Smooth muscle cell (in vitro differentiated cells): ENCODE results near the gene IFITM2. TPM values are rescaled to one million over a fixed set of nuclear protein-coding genes. Genes with fewer than 3 reads are reported as not detected.

Experiments used
- DNase-seq: peaks from one replicate; lab custom pipeline; 2025; ENCODE audit not compliant: unreplicated experiment; lab: John Stamatoyannopoulos, UW
- H2AFZ ChIP-seq: fragments of 200-600 bp; sonication (generic); 2 replicates; pipeline ENCODE4 v1.6.0; 2016; ENCODE audit warnings: antibody characterized with exemption, low read depth, mild to moderate bottlenecking
- H3F3A ChIP-seq: fragments of 200-600 bp; sonication (generic); 2 replicates; pipeline ENCODE4 v1.6.0; 2017; ENCODE audit warnings: antibody characterized with exemption, low read depth
- H3K27ac ChIP-seq: fragments of 200-600 bp; sonication (generic); 2 replicates; pipeline ENCODE4 v1.5.1; 2016; ENCODE audit warnings: low read depth, mild to moderate bottlenecking
- H3K27me3 ChIP-seq: fragments of 200-600 bp; sonication (generic); 2 replicates; pipeline ENCODE4 v1.6.1; 2016; ENCODE audit warnings: low read depth, mild to moderate bottlenecking
- H3K36me3 ChIP-seq: fragments of 200-600 bp; sonication (generic); 2 replicates; pipeline ENCODE4 v1.5.1; 2016; ENCODE audit warnings: low read depth
- H3K4me1 ChIP-seq: fragments of 200-600 bp; sonication (generic); 2 replicates; pipeline ENCODE4 v1.5.1; 2016; ENCODE audit warnings: low read depth
- H3K4me2 ChIP-seq: fragments of 200-600 bp; sonication (generic); 2 replicates; pipeline ENCODE4 v1.6.0; 2016; ENCODE audit warnings: mild to moderate bottlenecking
- H3K4me3 ChIP-seq: fragments of 200-600 bp; sonication (generic); 2 replicates; pipeline ENCODE4 v1.5.1; 2016; ENCODE audit warnings: mild to moderate bottlenecking
- H3K79me2 ChIP-seq: fragments of 200-600 bp; sonication (generic); 2 replicates; pipeline ENCODE4 v1.6.0; 2016; ENCODE audit warnings: low read depth, mild to moderate bottlenecking
- H3K9ac ChIP-seq: fragments of 200-600 bp; sonication (generic); 2 replicates; pipeline ENCODE4 v1.6.0; 2016; ENCODE audit warnings: low read depth
- H3K9me3 ChIP-seq: fragments of 200-600 bp; sonication (generic); replicated peaks from 2 replicates; pipeline ENCODE4 v1.5.1; 2016; ENCODE audit warnings: low read depth
- H4K20me1 ChIP-seq: fragments of 200-600 bp; sonication (generic); 2 replicates; pipeline ENCODE4 v1.6.0; 2016; ENCODE audit warnings: low read depth
- CTCF ChIP-seq: fragments of 200-600 bp; sonication (generic); IDR thresholded peaks from 2 replicates; pipeline ENCODE4 v1.5.1; 2017; ENCODE audit warnings: borderline replicate concordance, mild to moderate bottlenecking, antibody characterized with exemption; ENCODE audit not compliant: insufficient read depth, poor library complexity, severe bottlenecking
- WGBS: methylation state at CpG from one replicate; pipeline ENCODE4 v1.1.7; 2016; ENCODE audit warnings: low lambda C conversion rate; 5-methylcytosine and 5-hydroxymethylcytosine counted together
- polyA plus RNA-seq: library from polyadenylated mRNA; unstranded; fragments of >200 nt; fragmentation: Nextera tagmentation; extraction: Ambion mirVana; gene quantifications from 2 replicates; pipeline ENCODE4 v1.2.1, GENCODE V29; 2016
- total RNA-seq: library from RNA; depleted of rRNA; stranded (reverse); fragments of >200 nt; gene quantifications from 2 replicates; pipeline ENCODE4 v1.2.3, GENCODE V29; 2014

Gene IFITM2
- total and polyA plus RNA-seq, 2 experiments from 2014 or later = 210 to 1,486 TPM

DNA sequence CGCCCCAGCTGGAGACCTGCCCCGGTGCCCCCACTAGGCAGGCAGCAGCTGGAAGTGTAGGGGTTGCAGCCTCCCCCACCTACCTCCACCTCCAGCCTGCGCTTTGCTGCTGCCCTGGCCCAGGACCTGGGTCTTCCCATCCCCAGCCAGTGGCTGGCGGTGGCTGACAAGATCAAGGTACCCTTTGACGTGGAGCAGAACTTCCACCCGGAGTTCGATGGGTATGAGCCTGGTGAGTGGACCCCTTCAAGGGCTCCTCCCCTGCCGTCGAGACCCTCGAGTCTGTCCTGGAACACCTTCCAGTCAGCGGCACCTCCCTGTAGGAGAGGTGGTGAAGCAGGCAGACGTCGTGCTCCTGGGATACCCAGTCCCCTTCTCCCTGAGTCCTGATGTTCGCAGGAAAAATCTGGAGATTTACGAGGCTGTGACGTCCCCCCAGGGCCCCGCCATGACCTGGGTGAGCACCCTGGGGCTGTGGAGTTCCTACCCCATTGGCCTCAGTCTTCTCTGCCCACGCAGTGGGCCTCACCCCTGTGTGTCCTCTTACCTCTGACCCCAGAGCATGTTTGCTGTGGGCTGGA, 14.3 kb upstream of the IFITM2 start:
- peaks cover 6% of the 10 kb centered on the region for H3K4me1 ChIP-seq
- H3K9me3 ChIP-seq = no peaks in the 10 kb centered on the region
- H3K36me3 ChIP-seq = no peaks in the 10 kb centered on the region
- H2AFZ ChIP-seq = no peak overlapping the region
- H4K20me1 ChIP-seq = no peaks in the 10 kb centered on the region
- no peaks in the 10 kb centered on the region for H3K79me2 ChIP-seq
- 97% methylated on average over 17 of the region's 18 CpGs for WGBS
- no peak overlapping the region for H3K4me2 ChIP-seq
- no peak overlapping the region for H3K27ac ChIP-seq
- no peak for DNase-seq
- no peaks in the 10 kb centered on the region for H3F3A ChIP-seq
- H3K4me3 ChIP-seq = no peak overlapping the region
- no peaks in the 10 kb centered on the region for H3K27me3 ChIP-seq
- no peak overlapping the region for H3K9ac ChIP-seq
- TF ChIP-seq CTCF = no peak

GRCh38 chr11:293852-294661, 13.6 kb upstream of the IFITM2 start:
- H3K27ac ChIP-seq = no peak overlapping the region
- DNase-seq = no peak
- no peak overlapping the region for H3K4me3 ChIP-seq
- H3K9me3 ChIP-seq = no peaks in the 10 kb centered on the region
- no peaks in the 10 kb centered on the region for H3K79me2 ChIP-seq
- 97% methylated on average over 27 of the region's 27 CpGs for WGBS
- no peak for TF ChIP-seq CTCF
- no peaks in the 10 kb centered on the region for H4K20me1 ChIP-seq
- no peaks in the 10 kb centered on the region for H3F3A ChIP-seq
- H3K9ac ChIP-seq = no peak overlapping the region
- H3K4me1 ChIP-seq = peaks cover 6% of the 10 kb centered on the region
- no peak overlapping the region for H3K4me2 ChIP-seq
- no peak overlapping the region for H2AFZ ChIP-seq
- H3K27me3 ChIP-seq = no peaks in the 10 kb centered on the region
- no peaks in the 10 kb centered on the region for H3K36me3 ChIP-seq

GRCh38 chr11:294780-295179, 12.8 kb upstream of the IFITM2 start:
- H3K36me3 ChIP-seq = no peaks in the 10 kb centered on the region
- no peaks in the 10 kb centered on the region for H3F3A ChIP-seq
- no peak overlapping the region for H3K9ac ChIP-seq
- no peak overlapping the region for H3K4me2 ChIP-seq
- H2AFZ ChIP-seq = no peak overlapping the region
- H3K79me2 ChIP-seq = no peaks in the 10 kb centered on the region
- WGBS = 93% methylated on average over 14 of the region's 16 CpGs
- H3K27me3 ChIP-seq = no peaks in the 10 kb centered on the region
- no peak overlapping the region for H3K27ac ChIP-seq
- no peaks in the 10 kb centered on the region for H3K9me3 ChIP-seq
- peaks cover under 1% of the 10 kb centered on the region for H3K4me1 ChIP-seq
- no peak for DNase-seq
- no peak for TF ChIP-seq CTCF
- no peak overlapping the region for H3K4me3 ChIP-seq
- no peaks in the 10 kb centered on the region for H4K20me1 ChIP-seq
